C4-2B (cell line): ENCODE measurements around the gene PLEKHM3.

ENCODE experiments used
- CTCF ChIP-seq: fragments of 450-650 bp; conservative IDR thresholded peaks from 2 replicates; pipeline ENCODE4 v1.5.1; 2017; ENCODE audit warnings: mild to moderate bottlenecking
- ZFX ChIP-seq: fragments of 450-650 bp; IDR thresholded peaks from 2 replicates; pipeline ENCODE4 v1.6.1; 2017

- TF ChIP-seq CTCF: no peak
- TF ChIP-seq ZFX: no peak
Observed at GRCh38 chr2:207839028-207839427, 186.3 kb downstream of the PLEKHM3 start.
